NCI-H510A (cell line): Measurements from ENCODE around the gene IGSF23.
"Not testable (repeated sequence)": the region's sequence is repeated elsewhere in the genome, so short reads cannot be mapped to it uniquely, and the experiment has no call there.

Experiments used
- DNase-seq: peaks from one replicate; lab custom pipeline; 2025; lab: John Stamatoyannopoulos, UW

Gene IGSF23

DNA sequence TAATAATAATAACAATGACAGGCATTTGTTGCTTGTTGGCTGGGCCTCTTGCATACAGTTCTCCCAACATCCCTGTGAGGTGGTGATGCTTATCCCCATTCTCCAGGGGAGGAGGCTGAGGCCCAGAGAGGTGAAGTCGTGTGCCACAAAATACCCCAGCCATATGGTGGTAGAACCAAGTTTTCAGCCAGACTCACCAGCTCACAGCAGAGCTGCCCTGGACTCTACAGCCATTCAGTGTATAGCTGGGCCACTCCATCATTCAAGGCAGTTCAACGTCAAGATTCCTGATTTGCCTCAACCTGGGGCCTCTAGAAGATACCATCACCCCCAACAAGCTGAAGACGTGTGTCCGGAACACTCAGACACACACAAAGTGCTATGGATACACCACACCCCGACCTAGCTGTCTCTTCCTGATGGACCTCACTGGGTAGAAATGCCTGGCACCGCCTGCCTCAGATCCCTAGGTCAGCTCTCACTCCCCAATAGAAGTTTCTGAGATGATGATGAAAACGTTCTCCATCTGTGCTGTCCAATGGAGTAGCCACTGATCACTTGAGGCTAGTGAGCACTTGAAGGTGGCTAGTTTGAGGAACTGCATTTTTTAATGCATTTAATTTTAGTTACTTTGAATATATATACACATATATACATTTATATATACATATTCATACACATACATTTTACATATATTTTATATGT, 53.6 kb downstream of the IGSF23 start:
- DNase-seq, result no peak

DNA sequence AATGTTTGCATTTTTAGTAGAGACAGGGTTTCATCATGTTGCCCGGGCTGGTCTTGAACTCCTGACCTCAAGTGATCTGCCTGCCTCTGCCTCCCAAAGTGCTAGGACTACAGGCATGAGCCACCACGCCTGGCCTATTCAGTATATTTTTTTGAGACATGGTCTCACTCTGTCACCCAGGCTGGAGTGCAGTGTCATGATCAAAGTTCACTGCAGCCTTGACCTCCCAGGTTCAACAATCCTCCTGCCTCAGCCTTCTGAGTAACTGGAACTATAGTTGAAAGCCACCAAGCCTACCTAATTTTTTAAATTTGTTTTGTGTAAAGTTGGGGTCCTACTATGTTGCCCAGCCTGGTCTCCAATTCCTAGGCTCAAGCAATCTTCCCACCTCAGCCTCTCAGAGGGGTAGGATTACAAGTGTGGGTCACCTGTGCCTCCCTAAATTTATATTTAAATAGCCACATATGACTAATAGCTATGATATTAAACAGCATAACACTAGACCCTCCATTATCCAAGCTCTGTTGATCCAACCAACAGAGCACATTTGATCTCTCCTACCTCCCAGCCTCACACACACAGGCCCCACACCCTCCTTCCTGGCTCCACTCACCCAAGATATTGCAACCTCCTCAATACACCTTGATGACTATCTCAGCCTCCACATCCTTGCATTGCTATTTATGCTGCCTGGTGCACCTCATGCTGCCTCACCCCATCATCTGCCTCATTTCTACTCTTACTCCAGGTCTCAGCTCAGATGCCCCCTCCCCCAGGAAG, 55.8 kb downstream of the IGSF23 start:
- DNase-seq, result no peak

DNA sequence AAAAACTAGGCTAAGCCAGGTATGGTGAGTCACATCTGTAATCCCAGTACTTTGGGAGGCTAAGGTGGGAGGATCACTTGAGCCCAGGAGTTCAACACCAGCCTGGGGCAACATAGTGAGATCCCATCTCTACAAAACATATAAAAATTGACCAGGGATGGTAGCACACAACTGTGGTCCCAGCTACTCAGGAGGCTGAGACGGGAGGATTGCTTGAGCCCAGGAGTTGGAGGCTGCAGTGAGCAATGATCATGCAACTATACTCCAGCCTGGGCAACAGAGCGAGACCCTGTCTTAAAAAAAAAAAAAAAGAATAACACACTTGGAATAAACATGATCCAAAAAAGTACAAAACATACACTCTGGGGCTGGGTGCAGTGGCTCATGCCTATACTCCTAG, 56.7 kb downstream of the IGSF23 start:
- DNase-seq, result not testable (repeated sequence)

DNA sequence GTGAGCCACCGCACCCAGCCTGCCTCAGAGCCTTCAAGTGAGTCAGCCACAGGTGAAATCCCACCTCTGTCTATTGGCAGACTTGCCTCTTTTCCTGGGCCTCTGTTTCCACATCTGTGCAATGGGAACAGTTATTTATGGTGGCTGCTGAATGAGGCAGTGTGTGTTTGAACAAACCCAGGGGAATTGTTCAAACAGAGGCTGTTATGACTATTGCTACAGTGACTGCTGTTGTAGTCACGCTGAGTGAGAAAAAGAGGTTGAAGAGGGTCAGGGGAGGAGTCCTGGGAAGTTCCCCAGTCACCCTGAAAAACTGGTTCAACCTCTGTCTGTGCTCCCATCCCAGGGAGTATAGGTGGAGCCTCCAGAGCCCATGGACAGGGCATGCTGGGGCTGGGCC, 58.0 kb downstream of the IGSF23 start, which contains the start of gene CEACAM19:
CEACAM19 (plus strand) TSS at position 83 of the 400 bp plus-strand sequence. CDS start 450 bp downstream, outside the sequence.
- DNase-seq, result no peak

DNA sequence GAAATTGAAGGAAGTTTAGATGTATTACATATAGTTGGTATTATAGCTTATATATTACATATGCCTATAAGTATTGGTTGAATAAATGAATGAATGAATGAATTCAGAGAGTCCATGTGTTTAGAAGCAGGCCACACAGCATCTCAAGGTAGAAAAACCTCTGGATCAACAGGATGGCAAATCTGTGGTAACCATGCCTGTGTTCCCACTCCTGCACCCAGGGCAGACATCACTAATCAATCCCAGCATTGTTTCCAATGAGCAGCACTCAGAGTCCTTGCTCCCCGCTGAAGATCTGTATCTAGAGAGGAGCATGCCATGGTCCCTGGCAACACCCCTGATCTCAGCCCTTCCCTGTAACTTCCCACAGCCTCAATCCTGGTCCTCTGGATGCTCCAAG, 58.9 kb downstream of the IGSF23 start:
- DNase-seq, result no peak

DNA sequence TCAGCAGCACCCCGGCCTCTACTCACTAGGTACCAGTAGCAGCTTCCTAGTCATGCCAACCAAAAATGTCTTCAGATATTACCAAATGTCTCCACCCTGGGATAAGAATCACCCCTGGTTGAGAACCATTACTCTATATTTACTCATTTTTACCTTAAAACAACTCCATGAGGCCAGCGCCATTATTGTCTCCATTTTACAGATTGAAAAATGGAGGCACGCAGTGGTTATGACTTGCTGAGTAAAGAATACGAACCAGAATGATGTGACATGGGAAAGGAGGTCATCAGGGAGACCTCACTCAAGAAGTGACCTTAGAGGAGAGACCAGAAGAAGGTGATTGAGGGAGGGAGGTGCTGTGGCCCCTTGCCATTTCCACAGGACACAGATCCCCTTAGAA, 60.1 kb downstream of the IGSF23 start:
- no peak for DNase-seq

DNA sequence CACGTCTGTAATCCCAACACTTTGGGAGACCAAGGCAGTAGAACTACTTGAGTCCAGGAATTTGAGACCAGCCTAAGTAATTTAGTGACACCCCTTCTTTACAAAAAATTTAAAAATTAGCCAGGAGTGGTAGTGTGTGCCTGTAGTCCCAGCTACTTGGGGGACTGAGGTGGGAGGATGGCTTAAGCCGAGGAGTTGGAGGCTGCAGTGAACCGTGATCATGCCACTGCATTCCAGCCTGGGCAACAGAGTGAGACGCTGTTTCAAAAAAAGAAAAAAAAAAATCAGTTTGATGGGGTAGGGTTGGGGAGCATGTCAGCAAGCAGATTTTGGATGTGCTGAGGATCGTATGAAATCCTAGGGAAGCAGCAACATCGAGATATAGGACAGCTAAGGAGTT, 62.2 kb downstream of the IGSF23 start:
- no peak for DNase-seq

GRCh38 chr19:44677019-44677811, 63.9 kb downstream of the IGSF23 start:
- DNase-seq, result no peak

- DNase-seq, result no peak
These were observed 67.2 kb downstream of the IGSF23 start for GRCh38 chr19:44680536-44680935.

GRCh38 chr19:44681992-44682790, 68.8 kb downstream of the IGSF23 start:
- no peak for DNase-seq

GRCh38 chr19:44682807-44683206, 69.4 kb downstream of the IGSF23 start:
- DNase-seq, result no peak

DNA sequence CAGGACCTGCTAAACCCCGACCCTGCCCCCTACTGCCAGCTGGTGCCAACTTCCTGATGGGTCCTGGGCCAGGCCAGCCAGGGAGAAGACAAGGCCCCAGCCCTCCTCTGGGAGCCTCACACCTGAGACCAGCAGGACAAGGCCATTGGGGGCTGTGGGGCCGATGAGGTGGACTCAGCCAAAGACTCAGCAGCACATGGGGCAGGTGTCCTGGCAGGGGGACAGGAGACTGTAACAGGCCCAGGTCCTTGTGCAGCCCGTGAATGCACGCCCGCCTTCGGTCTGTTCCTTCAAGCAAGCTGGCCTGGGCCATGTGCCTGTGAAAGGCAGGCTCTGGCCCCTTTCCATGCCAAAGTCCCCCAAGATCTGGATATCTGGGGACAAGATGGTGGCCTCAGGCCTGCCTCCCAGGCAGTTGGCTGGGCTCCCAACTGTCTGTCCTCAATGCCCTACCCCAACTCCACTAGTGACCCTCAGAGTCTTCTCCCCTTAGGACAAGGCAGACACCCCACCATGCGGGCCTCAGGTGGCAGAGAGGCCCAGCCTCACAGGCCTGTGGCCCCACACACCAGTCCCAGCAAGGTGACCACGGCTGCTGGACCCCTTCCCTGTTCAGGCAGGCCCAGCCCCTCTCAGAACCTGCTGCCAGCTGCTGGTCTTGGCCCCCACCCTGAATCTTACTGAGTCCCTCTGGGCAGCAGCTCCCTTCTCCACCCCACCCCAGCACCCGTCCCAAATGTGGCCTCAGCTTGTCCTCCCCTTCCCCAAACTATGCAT, 70.3 kb downstream of the IGSF23 start:
- DNase-seq, result no peak

GRCh38 chr19:44684396-44684795, 71.0 kb downstream of the IGSF23 start:
- DNase-seq, result not testable (repeated sequence)

DNA sequence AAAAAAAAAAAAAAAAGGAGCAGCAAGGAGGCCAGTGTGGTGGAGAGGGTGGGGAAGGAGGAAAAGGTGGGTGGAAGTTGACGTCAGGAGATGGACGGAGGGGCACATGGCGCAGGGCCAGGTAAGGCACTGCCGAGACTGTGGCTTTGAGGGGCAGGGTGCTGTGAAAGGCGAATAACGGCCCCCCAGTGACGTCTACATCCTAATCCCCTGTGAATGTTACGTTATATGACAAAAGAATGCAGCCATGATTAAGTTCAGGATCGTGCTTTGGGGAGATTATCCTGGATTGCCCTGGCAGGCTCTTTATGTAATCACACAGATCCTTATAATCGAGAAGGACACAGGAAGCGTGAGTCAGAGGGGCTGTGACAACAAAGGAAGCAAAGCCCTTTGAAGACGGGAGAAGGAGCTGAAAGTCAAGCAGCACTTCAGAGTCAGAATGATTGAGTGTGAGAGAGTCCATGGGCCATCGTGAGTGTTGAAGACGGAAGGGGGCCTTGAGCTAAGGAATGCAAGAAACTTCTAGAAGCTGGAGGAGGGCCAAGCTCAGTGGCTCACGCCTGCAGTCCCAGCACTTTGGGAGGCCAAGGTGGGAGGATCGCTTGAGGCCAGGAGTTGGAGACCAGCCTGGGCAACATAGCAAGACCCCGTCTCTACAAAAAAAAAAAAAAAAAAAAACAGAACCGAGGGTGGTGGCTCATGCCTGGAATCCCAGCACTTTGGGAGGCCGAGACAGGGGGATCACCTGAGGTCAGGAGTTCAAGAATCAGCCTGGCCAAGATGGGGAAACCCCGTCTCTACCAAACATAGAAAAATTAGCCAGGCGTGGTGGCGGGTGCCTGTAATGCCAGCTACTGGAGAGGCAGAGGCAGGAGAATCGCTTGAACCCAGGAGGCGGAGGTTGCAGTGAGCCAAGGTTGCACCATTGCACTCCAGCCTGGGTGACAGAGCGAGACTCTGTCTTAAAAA, 71.8 kb downstream of the IGSF23 start:
- DNase-seq, result no peak

DNA sequence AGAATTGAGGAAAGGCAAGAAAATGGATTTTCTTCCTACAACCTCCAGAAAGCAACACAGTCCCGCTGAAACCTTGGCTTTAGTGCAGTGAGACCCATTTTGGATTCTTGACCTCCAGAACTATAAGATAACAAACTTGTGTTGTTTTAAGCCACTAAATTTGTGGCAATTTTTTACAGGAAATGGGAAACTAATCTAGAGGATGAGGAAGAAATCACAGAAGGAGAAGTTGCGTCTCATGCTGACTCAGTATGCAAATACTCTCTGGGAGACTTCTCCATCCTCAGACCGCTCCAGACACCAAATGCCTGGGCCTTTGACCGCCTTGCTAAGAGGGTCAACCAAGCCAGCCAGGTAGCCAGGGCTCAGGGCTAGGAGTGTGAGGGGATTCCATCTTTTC, 72.5 kb downstream of the IGSF23 start:
- no peak for DNase-seq
